HL-60/S4 treated with retinoic acid at 250 ng/mL for 4 days and 3 days (cell line): ENCODE measurements around the gene TPPP.

ENCODE experiments used
- in situ Hi-C: fragments of 300-500 bp; cut with MboI; formaldehyde crosslinking; loops from 2 replicates; pipeline ENCODE4 v1.7.0; 2022; ENCODE audit warnings: low sequenced_read_pairs

Gene TPPP

GRCh38 chr5:610744-611730, 82.1 kb downstream of the TPPP start:
- in situ Hi-C loops: no loop called here

- in situ Hi-C loops: no loop called here
These were observed 83.0 kb downstream of the TPPP start for GRCh38 chr5:610011-610743.
